Mesenchymal stem cell (in vitro differentiated cells and primary cell): ENCODE measurements around the gene ZMIZ2.
A peak's percentile ranks its signal among the peaks of the same experiment; 100 is the strongest.

Experiments used
- DNase-seq: peaks from one replicate; pipeline ENCODE4 v3.0.0-alpha.2; 2013
- H2AFZ ChIP-seq: one replicate; pipeline ENCODE4 v1.6.1; 2013; ENCODE audit warnings: low read depth, mild to moderate bottlenecking, control low read depth, inconsistent platforms, low read length, moderate library complexity
- H2AK5ac ChIP-seq: 2 replicates; pipeline ENCODE4 v1.6.1; 2013; ENCODE audit warnings: low read length, moderate library complexity, mild to moderate bottlenecking, inconsistent platforms; ENCODE audit not compliant: severe bottlenecking
- H2BK120ac ChIP-seq: one replicate; pipeline ENCODE4 v1.6.1; 2013; ENCODE audit warnings: low read depth, mild to moderate bottlenecking, inconsistent platforms, low read length, moderate library complexity
- H2BK12ac ChIP-seq, 2 experiments: one replicate each; pipeline ENCODE4 v1.6.1; 2013; ENCODE audit warnings: inconsistent platforms in 2 of 2, low read length in 2 of 2, mild to moderate bottlenecking in 2 of 2, moderate library complexity in 2 of 2, control low read depth in 1 of 2
- H2BK15ac ChIP-seq: one replicate; pipeline ENCODE4 v1.6.1; 2013; ENCODE audit warnings: mild to moderate bottlenecking, low read depth, inconsistent platforms; ENCODE audit not compliant: poor library complexity, severe bottlenecking
- H2BK5ac ChIP-seq: 2 replicates; pipeline ENCODE4 v1.6.1; 2013; ENCODE audit warnings: low read depth, mild to moderate bottlenecking, low read length, control low read depth, inconsistent platforms; ENCODE audit not compliant: poor library complexity, severe bottlenecking
- H3K14ac ChIP-seq, 2 experiments: one replicate each; pipeline ENCODE4 v1.6.1; 2013; ENCODE audit warnings: inconsistent platforms in 2 of 2, low read length in 2 of 2, control low read depth in 1 of 2, mild to moderate bottlenecking in 1 of 2, moderate library complexity in 1 of 2
- H3K18ac ChIP-seq, 2 experiments: one replicate each; pipeline ENCODE4 v1.6.1; 2013; ENCODE audit warnings: inconsistent platforms in 2 of 2, low read length in 2 of 2, control low read depth in 1 of 2, low read depth in 1 of 2, mild to moderate bottlenecking in 1 of 2
- H3K23ac ChIP-seq, 2 experiments: one replicate each; pipeline ENCODE4 v1.6.1; 2013; ENCODE audit warnings: inconsistent platforms in 2 of 2, low read length in 2 of 2, mild to moderate bottlenecking in 2 of 2, moderate library complexity in 2 of 2, control low read depth in 1 of 2
- H3K27ac ChIP-seq: 2 replicates; pipeline ENCODE4 v1.5.1; 2013; ENCODE audit warnings: mild to moderate bottlenecking, moderate library complexity, low read length, control low read depth, inconsistent platforms; ENCODE audit not compliant: poor library complexity, severe bottlenecking
- H3K27me3 ChIP-seq, 2 experiments: 2 replicates each; pipeline versions ENCODE4 v1.6.1 to v1.7.0; 2013; ENCODE audit warnings: low read length in 2 of 2, mild to moderate bottlenecking in 2 of 2, moderate library complexity in 2 of 2, control low read depth in 1 of 2, inconsistent platforms in 1 of 2; ENCODE audit not compliant: control insufficient read depth in 1 of 2, insufficient read depth in 1 of 2
- H3K36me3 ChIP-seq, 2 experiments: 2 replicates each; pipeline versions ENCODE4 v1.6.1 to v1.7.0; 2013; ENCODE audit warnings: low read length in 2 of 2, control low read depth in 1 of 2, inconsistent platforms in 1 of 2, low read depth in 1 of 2, mild to moderate bottlenecking in 1 of 2; ENCODE audit not compliant: insufficient read depth in 2 of 2, control insufficient read depth in 1 of 2
- H3K4ac ChIP-seq, 2 experiments: one replicate each; pipeline ENCODE4 v1.6.1; 2013; ENCODE audit warnings: inconsistent platforms in 2 of 2, low read length in 2 of 2, mild to moderate bottlenecking in 2 of 2, moderate library complexity in 2 of 2, control low read depth in 1 of 2, low read depth in 1 of 2
- H3K4me1 ChIP-seq: 2 replicates; pipeline ENCODE4 v1.6.1; 2013; ENCODE audit warnings: low read depth, low read length, control low read depth; ENCODE audit not compliant: control insufficient read depth, insufficient read depth
- H3K4me2 ChIP-seq: 2 replicates; pipeline ENCODE4 v1.6.1; 2013; ENCODE audit warnings: low read length, mild to moderate bottlenecking, inconsistent platforms; ENCODE audit not compliant: poor library complexity, severe bottlenecking
- H3K4me3 ChIP-seq, 2 experiments: 2 replicates each; pipeline versions ENCODE4 v1.5.1 to v1.7.0; 2013; ENCODE audit warnings: low read length in 2 of 2, mild to moderate bottlenecking in 2 of 2, control low read depth in 1 of 2, low read depth in 1 of 2; ENCODE audit not compliant: insufficient read depth in 1 of 2
- H3K79me1 ChIP-seq: replicated peaks from 2 replicates; pipeline ENCODE4 v1.6.1; 2013; ENCODE audit warnings: mild to moderate bottlenecking, control low read depth, low read length, inconsistent platforms; ENCODE audit not compliant: poor library complexity, severe bottlenecking
- H3K9ac ChIP-seq: 2 replicates; pipeline ENCODE4 v1.7.0; 2013; ENCODE audit warnings: mild to moderate bottlenecking, low read length, moderate library complexity
- H3K9me3 ChIP-seq: 2 replicates; pipeline ENCODE4 v1.7.0; 2013; ENCODE audit warnings: mild to moderate bottlenecking, low read length; ENCODE audit not compliant: control insufficient read depth
- H4K8ac ChIP-seq: one replicate; pipeline ENCODE4 v1.6.1; 2013; ENCODE audit warnings: inconsistent platforms, mild to moderate bottlenecking, low read length, moderate library complexity
- H4K91ac ChIP-seq: one replicate; pipeline ENCODE4 v1.6.1; 2013; ENCODE audit warnings: mild to moderate bottlenecking, low read length, inconsistent platforms
- WGBS: methylation state at CpG from one replicate; pipeline ENCODE4 v1.1.7; 2013; ENCODE audit warnings: mixed read lengths; 5-methylcytosine and 5-hydroxymethylcytosine counted together

The ZMIZ2 gene

GRCh38 chr7:44762726-44763522 is 14.3 kb downstream of the ZMIZ2 start:
- Histone ChIP-seq H2AK5ac (no peak overlapping the region), H3K14ac (no peak overlapping the region), H2AFZ (no peak overlapping the region), H2BK15ac (no peak overlapping the region), H2BK12ac (no peak overlapping the region), H3K9me3 (no peaks in the 10 kb centered on the region), H3K4me1 (peaks cover 10% of the 10 kb centered on the region), H2BK120ac (no peak overlapping the region), H2BK5ac (no peak overlapping the region), H3K4me2 (no peak overlapping the region), H3K4me3 (no peak overlapping the region), H3K79me1 (peaks cover 16% of the 10 kb centered on the region), H3K23ac (no peak overlapping the region), H3K4ac (no peak overlapping the region), H4K91ac (no peak overlapping the region), H4K8ac (no peak overlapping the region), H3K18ac (no peak overlapping the region), H3K36me3 (peaks cover 89 to 94% of the 10 kb centered on the region in 2 experiments), H3K27me3 (no peaks in the 10 kb centered on the region), H3K9ac (no peak overlapping the region), H3K27ac (no peak overlapping the region)
- 97% methylated on average over 20 of the region's 20 CpGs for WGBS
- no peak for DNase-seq

- Histone ChIP-seq H3K14ac (no peak overlapping the region), H2BK12ac (no peak overlapping the region), H3K27me3 (no peaks in the 10 kb centered on the region), H2AFZ (no peak overlapping the region), H3K36me3 (peaks cover 85 to 97% of the 10 kb centered on the region in 2 experiments), H3K4me2 (no peak overlapping the region), H2BK5ac (no peak overlapping the region), H2BK120ac (no peak overlapping the region), H4K91ac (no peak overlapping the region), H4K8ac (no peak overlapping the region), H3K18ac (no peak overlapping the region), H3K79me1 (peaks cover 14% of the 10 kb centered on the region), H3K4ac (no peak overlapping the region), H3K27ac (no peak overlapping the region), H3K4me1 (peaks cover 21% of the 10 kb centered on the region), H3K4me3 (no peak overlapping the region), H2AK5ac (no peak overlapping the region), H2BK15ac (no peak overlapping the region), H3K23ac (no peak overlapping the region), H3K9ac (no peak overlapping the region), H3K9me3 (no peaks in the 10 kb centered on the region)
- WGBS: 97% methylated on average over 6 of the region's 6 CpGs
- no peak for DNase-seq
These were observed 15.4 kb downstream of the ZMIZ2 start for GRCh38 chr7:44764081-44764480.

GRCh38 chr7:44764665-44765578 is 16.3 kb downstream of the ZMIZ2 start:
- Histone ChIP-seq H3K79me1 (peaks cover 9% of the 10 kb centered on the region), H3K36me3 (peaks cover 77 to 89% of the 10 kb centered on the region in 2 experiments), H2BK5ac (no peak overlapping the region), H2BK12ac (no peak overlapping the region), H3K18ac (no peak overlapping the region), H3K14ac (no peak overlapping the region), H2AFZ (no peak overlapping the region), H4K91ac (no peak overlapping the region), H3K4me2 (no peak overlapping the region), H2BK15ac (no peak overlapping the region), H3K27me3 (no peaks in the 10 kb centered on the region), H3K9me3 (no peaks in the 10 kb centered on the region), H4K8ac (no peak overlapping the region), H3K4ac (no peak overlapping the region), H3K23ac (no peak overlapping the region), H3K4me1 (peaks cover 27% of the 10 kb centered on the region), H3K9ac (no peak overlapping the region), H3K27ac (no peak overlapping the region), H2AK5ac (no peak overlapping the region), H2BK120ac (no peak overlapping the region), H3K4me3 (no peak overlapping the region)
- peak; percentile 5 for DNase-seq
- 95% methylated on average over 22 of the region's 22 CpGs for WGBS
